HFFc6 (cell line): ENCODE data around the gene PAK6. TPM values are rescaled to one million over a fixed set of nuclear protein-coding genes. Genes with fewer than 3 reads are reported as not detected.

Experiments
- DNase-seq: peaks from one replicate; pipeline ENCODE4 v3.0.0-alpha.2; 2018
- H3K27ac Mint-ChIP-seq: 2 replicates; pipeline ENCODE4 v1.8.0; 2020; ENCODE audit warnings: mild to moderate bottlenecking, mixed read lengths
- H3K27me3 Mint-ChIP-seq: 2 replicates; pipeline ENCODE4 v1.8.0; 2021; ENCODE audit warnings: mild to moderate bottlenecking, moderate library complexity, mixed read lengths; ENCODE audit not compliant: insufficient read depth
- H3K36me3 Mint-ChIP-seq: 2 replicates; pipeline ENCODE4 v1.8.0; 2021; ENCODE audit warnings: low read depth, mixed read lengths
- H3K4me1 Mint-ChIP-seq: 2 replicates; pipeline ENCODE4 v1.8.0; 2020; ENCODE audit warnings: low read depth, mixed read lengths
- H3K4me3 Mint-ChIP-seq: 2 replicates; pipeline ENCODE4 v1.8.0; 2020; ENCODE audit warnings: mild to moderate bottlenecking, moderate library complexity, mixed read lengths
- H3K9me3 Mint-ChIP-seq: 2 replicates; pipeline ENCODE4 v1.8.0; 2020; ENCODE audit warnings: mild to moderate bottlenecking, mixed read lengths
- CTCF ChIP-seq: fragments of 200-600 bp; sonication (generic); IDR thresholded peaks from 2 replicates; pipeline ENCODE4 v1.5.0; 2021; ENCODE audit warnings: antibody characterized with exemption, mild to moderate bottlenecking
- total RNA-seq, 6 experiments: library from RNA; stranded (reverse); fragmentation: NEBNext Ultra II Directional; extraction: Animal tissue kit (Norgen Biotek cat#: 25700); gene quantifications; 2 replicates in 1 of 6; 3 replicates in 5 of 6; pipeline ENCODE4 v1.2.3, GENCODE V29; 2021

PAK6 gene
- total RNA-seq, 6 experiments from 2014 or later: not detected

DNA sequence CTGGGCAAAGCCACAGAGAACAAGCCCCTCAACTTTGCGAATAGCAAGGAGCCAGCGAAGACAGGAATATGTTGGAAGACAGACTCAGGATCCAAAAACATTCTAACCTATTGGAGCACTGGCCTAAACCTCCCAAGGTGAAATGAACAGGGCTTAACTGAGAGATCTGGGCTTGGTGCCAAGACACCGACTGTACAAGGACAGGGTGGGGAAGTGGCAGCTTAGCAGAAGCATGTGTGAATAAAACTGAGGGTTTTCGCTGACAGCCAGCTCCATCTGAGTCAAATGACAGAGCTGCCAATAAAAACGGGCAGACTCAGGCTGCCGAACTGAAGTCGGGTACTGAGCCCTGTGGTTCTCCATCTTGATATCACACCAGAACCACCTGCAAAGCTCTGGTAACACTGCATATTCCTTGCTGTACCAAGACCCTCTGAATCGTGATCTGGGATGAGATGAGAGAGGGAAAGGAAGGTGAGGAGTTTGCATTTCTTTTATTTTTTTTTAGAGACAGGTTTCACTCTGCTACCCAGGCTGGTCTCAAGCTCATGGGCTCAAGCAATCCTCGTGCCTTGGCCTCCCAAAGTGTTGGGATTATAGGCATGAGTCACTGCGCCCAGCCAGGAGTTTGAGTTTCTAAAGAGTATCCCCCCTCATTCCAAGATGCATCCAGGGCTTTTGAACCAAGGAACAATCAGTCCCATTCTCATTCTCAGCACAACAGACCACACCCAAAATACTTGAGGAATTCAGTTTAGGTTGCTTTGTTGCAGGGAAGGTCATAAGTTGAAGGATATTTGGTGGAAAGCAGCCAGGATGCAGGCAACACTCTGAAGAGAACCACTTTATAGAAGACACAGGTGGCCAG is 74.9 kb downstream of the PAK6 start:
- Mint-ChIP-seq H3K9me3 (no peaks in the 10 kb centered on the region), H3K27me3 (peaks cover 2% of the 10 kb centered on the region), H3K36me3 (no peaks in the 10 kb centered on the region), H3K4me3 (peak overlapping the region; percentile 55), H3K4me1 (peaks cover 32% of the 10 kb centered on the region), H3K27ac (no peak overlapping the region; the same call in 1 of the 2 replicates)
- TF ChIP-seq CTCF: no peak
- DNase-seq: peak; percentile 15

GRCh38 chr15:40314723-40315276 is 75.9 kb downstream of the PAK6 start:
- no peaks in the 10 kb centered on the region; the same call in 1 of the 2 replicates for H3K27me3 Mint-ChIP-seq
- DNase-seq: peak; percentile 62
- H3K27ac Mint-ChIP-seq: no peak overlapping the region

GRCh38 chr15:40316931-40317330 is 78.1 kb downstream of the PAK6 start:
- H3K4me3 Mint-ChIP-seq: no peak overlapping the region
- H3K9me3 Mint-ChIP-seq: no peaks in the 10 kb centered on the region
- TF ChIP-seq CTCF: no peak
- no peaks in the 10 kb centered on the region; the same call in 1 of the 2 replicates for H3K27me3 Mint-ChIP-seq
- peaks cover 47% of the 10 kb centered on the region for H3K4me1 Mint-ChIP-seq
- DNase-seq: no peak
- H3K27ac Mint-ChIP-seq: no peak overlapping the region
- no peaks in the 10 kb centered on the region for H3K36me3 Mint-ChIP-seq

More at GRCh38 chr15:40314723-40315276, 75.9 kb downstream of the PAK6 start:
- Mint-ChIP-seq H3K4me3 (no peak overlapping the region), H3K4me1 (peaks cover 32% of the 10 kb centered on the region), H3K36me3 (no peaks in the 10 kb centered on the region), H3K9me3 (no peaks in the 10 kb centered on the region)
- no peak for TF ChIP-seq CTCF

DNA sequence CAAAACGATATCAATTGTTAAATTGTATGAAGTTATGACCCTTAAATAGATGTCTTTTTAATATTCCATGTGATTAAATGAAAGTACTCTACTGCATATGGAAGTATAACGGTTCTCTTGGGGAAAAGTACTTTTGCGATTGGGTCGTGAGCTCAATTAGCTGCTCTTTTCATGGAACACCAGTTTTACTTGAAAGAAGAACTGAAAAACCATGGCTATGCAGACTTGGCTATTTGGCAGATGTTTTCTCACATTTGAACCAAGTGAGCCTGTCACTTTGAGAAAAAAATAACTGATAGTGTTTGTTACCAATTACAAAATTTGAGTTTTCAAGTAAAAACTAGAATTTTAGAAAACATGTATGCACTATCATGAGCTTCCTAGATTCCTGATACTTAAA is 78.7 kb downstream of the PAK6 start:
- Mint-ChIP-seq H3K9me3 (no peaks in the 10 kb centered on the region), H3K27me3 (no peaks in the 10 kb centered on the region; the same call in 1 of the 2 replicates), H3K4me1 (peaks cover 53% of the 10 kb centered on the region), H3K27ac (no peak overlapping the region), H3K36me3 (no peaks in the 10 kb centered on the region), H3K4me3 (no peak overlapping the region)
- no peak for TF ChIP-seq CTCF
- no peak for DNase-seq

GRCh38 chr15:40320409-40320808 is 81.5 kb downstream of the PAK6 start:
- Mint-ChIP-seq H3K4me3 (no peak overlapping the region), H3K27me3 (peaks cover 2% of the 10 kb centered on the region), H3K4me1 (peaks cover 35% of the 10 kb centered on the region), H3K27ac (no peak overlapping the region; the same call in 1 of the 2 replicates), H3K9me3 (no peaks in the 10 kb centered on the region), H3K36me3 (peaks cover 5% of the 10 kb centered on the region; the same call in 1 of the 2 replicates)
- DNase-seq: no peak
- TF ChIP-seq CTCF: no peak
